ENCODE data around the gene NUDT14. TPM values are rescaled to one million over a fixed set of nuclear protein-coding genes. Genes with fewer than 3 reads are reported as not detected.
A peak's percentile ranks its signal among the peaks of the same experiment; 100 is the strongest.

Gene NUDT14
- total RNA-seq, 1 donor from 2014 or later, result 5.5 TPM

DNA sequence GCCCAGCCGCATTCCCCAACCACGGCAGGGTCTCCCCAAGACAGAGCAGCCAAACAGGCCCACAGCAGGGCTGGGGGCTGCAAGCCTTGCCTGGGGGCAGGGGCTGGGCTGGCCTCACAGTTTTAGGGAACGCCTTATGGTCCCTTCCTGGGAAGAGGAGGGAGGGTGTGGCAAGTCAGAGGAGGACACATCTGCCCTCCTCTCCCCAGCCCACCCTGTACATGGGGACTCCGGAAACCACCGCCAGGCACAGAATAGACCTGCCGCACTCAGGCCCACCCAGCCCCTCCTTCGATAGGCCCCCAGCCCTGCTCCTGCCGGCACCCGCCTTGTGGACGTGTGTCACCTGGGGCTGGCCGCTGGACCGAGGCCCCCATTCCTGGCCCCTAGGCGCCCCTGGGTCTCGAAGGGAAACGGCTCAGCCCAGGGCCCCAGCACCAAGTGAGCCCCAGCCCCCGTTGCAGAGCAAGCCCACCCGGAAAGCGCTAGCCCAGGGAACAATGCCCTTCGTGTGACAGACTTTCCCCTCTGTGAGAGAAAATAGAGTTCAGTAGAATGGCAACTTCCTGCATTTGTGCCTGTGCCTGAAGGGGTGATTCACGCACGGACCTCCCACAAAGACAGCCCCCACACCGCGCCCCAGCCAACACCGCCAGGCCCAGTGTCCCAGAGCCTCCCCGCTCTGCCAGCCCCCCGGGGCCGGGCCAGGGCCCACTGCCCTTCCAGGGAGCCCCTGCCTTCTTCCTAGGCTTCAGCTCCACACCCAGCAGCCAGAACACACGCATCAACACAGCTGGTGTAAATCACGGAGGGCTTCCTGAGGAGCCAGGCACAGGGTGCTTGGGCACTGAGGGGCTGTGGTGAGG is 12.0 kb upstream of the NUDT14 start:
- H3K9me3 ChIP-seq (ENCODE audit: low read depth), result no peaks in the 10 kb centered on the region
- no peak overlapping the region for H3K4me2 ChIP-seq
- H3K4me1 ChIP-seq, result peaks cover 23% of the 10 kb centered on the region
- no peaks in the 10 kb centered on the region for H3K36me3 ChIP-seq
- no peak for DNase-seq (ENCODE audit: low spot score)
- H4K20me1 ChIP-seq (ENCODE audit: low read depth), result no peaks in the 10 kb centered on the region
- H3F3A ChIP-seq (ENCODE audit: low read depth), result peaks cover 28% of the 10 kb centered on the region
- no peak for TF ChIP-seq EZH2phosphoT487 (IDR thresholded peaks at IDR 0.05)
- TF ChIP-seq EZH2 (IDR thresholded peaks at IDR 0.05), result no peak
- TF ChIP-seq, protein P1, sequence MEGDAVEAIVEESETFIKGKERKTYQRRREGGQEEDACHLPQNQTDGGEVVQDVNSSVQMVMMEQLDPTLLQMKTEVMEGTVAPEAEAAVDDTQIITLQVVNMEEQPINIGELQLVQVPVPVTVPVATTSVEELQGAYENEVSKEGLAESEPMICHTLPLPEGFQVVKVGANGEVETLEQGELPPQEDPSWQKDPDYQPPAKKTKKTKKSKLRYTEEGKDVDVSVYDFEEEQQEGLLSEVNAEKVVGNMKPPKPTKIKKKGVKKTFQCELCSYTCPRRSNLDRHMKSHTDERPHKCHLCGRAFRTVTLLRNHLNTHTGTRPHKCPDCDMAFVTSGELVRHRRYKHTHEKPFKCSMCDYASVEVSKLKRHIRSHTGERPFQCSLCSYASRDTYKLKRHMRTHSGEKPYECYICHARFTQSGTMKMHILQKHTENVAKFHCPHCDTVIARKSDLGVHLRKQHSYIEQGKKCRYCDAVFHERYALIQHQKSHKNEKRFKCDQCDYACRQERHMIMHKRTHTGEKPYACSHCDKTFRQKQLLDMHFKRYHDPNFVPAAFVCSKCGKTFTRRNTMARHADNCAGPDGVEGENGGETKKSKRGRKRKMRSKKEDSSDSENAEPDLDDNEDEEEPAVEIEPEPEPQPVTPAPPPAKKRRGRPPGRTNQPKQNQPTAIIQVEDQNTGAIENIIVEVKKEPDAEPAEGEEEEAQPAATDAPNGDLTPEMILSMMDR (IDR thresholded peaks at IDR 0.05), result no peak
- H3K9ac ChIP-seq, result no peak overlapping the region
- no peak overlapping the region for H3K27ac ChIP-seq
- peaks cover 8% of the 10 kb centered on the region for H3K9me3 Mint-ChIP-seq
- peaks cover 10% of the 10 kb centered on the region for H3K4me1 Mint-ChIP-seq
- H3K4me3 Mint-ChIP-seq, result no peak overlapping the region
- H3K79me2 ChIP-seq (ENCODE audit: low read depth), result no peaks in the 10 kb centered on the region
- H3K27me3 ChIP-seq, result peaks cover 40% of the 10 kb centered on the region
- peaks cover 14% of the 10 kb centered on the region for H3K27me3 Mint-ChIP-seq (ENCODE audit: insufficient read depth, low read depth)
- no peak overlapping the region for H2AFZ ChIP-seq (replicated peaks)
- H3K36me3 Mint-ChIP-seq, result no peaks in the 10 kb centered on the region
- no peak overlapping the region for H3K27ac Mint-ChIP-seq
- H3K4me3 ChIP-seq, result no peak overlapping the region

DNA sequence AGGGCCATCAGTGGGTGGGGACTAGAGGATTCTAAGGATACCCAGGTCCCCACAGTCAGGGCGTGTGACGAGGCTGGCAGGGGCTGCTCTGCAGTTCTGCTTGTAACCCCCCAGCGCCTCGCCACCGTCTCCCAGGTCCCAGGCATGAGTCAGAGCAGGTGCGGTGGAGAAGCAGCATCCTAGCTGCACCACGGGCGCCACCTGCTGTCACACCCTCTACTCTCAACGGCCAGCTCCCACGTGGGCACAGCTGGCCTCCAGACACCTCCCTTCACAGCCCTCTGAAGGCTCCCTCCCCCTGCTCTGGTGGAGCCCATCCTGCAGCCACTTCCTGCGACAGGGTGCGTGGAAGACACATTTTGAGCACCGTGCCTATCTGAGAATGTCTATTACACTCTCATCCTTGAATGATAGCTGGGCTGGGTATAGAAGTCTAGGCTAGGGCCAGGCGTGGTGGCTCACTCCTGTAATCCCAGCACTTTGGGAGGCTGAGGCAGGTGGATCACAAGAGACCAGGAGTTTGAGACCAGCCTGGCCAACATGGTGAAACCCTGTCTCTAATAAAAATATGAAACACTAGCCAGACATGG is 6.9 kb upstream of the NUDT14 start:
- H3K9ac ChIP-seq, result no peak overlapping the region
- no peaks in the 10 kb centered on the region for H3K4me1 ChIP-seq
- H4K20me1 ChIP-seq (ENCODE audit: low read depth), result no peaks in the 10 kb centered on the region
- TF ChIP-seq, protein P1 (IDR thresholded peaks at IDR 0.05), result peak; percentile 7
- TF ChIP-seq EZH2 (IDR thresholded peaks at IDR 0.05), result no peak
- no peak overlapping the region for H3K27ac Mint-ChIP-seq
- no peak overlapping the region for H3K4me3 Mint-ChIP-seq
- no peak overlapping the region for H3K4me3 ChIP-seq
- no peaks in the 10 kb centered on the region for H3K36me3 ChIP-seq
- H3F3A ChIP-seq (ENCODE audit: low read depth), result peaks cover 8% of the 10 kb centered on the region
- H3K9me3 Mint-ChIP-seq, result peaks cover 9% of the 10 kb centered on the region
- H3K27me3 ChIP-seq, result peaks cover 14% of the 10 kb centered on the region
- no peak overlapping the region for H3K27ac ChIP-seq
- no peak overlapping the region for H3K4me2 ChIP-seq
- peaks cover 3% of the 10 kb centered on the region for H3K4me1 Mint-ChIP-seq
- H2AFZ ChIP-seq (replicated peaks), result no peak overlapping the region
- H3K79me2 ChIP-seq (ENCODE audit: low read depth), result no peaks in the 10 kb centered on the region
- no peak for DNase-seq (ENCODE audit: low spot score)
- no peaks in the 10 kb centered on the region for H3K9me3 ChIP-seq (ENCODE audit: low read depth)
- no peaks in the 10 kb centered on the region for H3K36me3 Mint-ChIP-seq
- peaks cover 17% of the 10 kb centered on the region for H3K27me3 Mint-ChIP-seq (ENCODE audit: insufficient read depth, low read depth)

DNA sequence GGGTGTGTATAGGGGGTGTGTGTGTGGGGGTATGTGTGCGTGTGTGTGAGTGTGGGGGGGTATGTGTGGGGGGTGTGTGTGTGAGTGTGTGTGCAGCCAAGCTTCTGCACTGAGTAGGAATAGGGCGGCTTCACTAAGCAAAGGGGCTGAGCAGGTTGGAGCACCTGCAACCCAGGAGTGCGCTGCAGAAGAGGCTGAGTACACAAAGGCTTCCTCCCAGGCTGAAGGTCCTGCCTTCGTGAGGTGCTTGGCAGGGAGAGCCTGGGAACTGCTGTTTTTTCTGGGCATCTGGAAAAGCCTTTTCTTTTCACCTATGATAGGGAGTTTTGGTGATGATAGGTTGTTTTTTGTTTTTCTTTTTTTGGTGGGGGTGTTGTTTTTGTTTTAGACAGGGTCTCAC is 6.0 kb upstream of the NUDT14 start:
- Histone ChIP-seq H3K9ac (no peak overlapping the region), H3K27ac (no peak overlapping the region), H3K27me3 (peaks cover 23% of the 10 kb centered on the region), H3K79me2 (ENCODE audit: low read depth) (no peaks in the 10 kb centered on the region), H2AFZ (replicated peaks) (no peak overlapping the region), H3F3A (ENCODE audit: low read depth) (peaks cover 15% of the 10 kb centered on the region), H3K9me3 (ENCODE audit: low read depth) (no peaks in the 10 kb centered on the region), H3K4me3 (no peak overlapping the region), H3K4me2 (no peak overlapping the region), H3K4me1 (no peaks in the 10 kb centered on the region), H4K20me1 (ENCODE audit: low read depth) (no peaks in the 10 kb centered on the region), H3K36me3 (no peaks in the 10 kb centered on the region)
- no peaks in the 10 kb centered on the region for H3K36me3 Mint-ChIP-seq
- H3K27ac Mint-ChIP-seq, result no peak overlapping the region
- H3K4me1 Mint-ChIP-seq, result peaks cover 4% of the 10 kb centered on the region
- peaks cover 18% of the 10 kb centered on the region for H3K27me3 Mint-ChIP-seq (ENCODE audit: insufficient read depth, low read depth)
- H3K4me3 Mint-ChIP-seq, result no peak overlapping the region
- no peak for TF ChIP-seq EZH2 (IDR thresholded peaks at IDR 0.05)
- no peak for TF ChIP-seq EZH2phosphoT487 (IDR thresholded peaks at IDR 0.05)
- TF ChIP-seq, protein P1 (IDR thresholded peaks at IDR 0.05), result no peak
- DNase-seq (ENCODE audit: low spot score), result no peak
- peaks cover 9% of the 10 kb centered on the region for H3K9me3 Mint-ChIP-seq
